Keratinocyte (primary cell): Measurements from ENCODE around the gene MAP1LC3A.

ENCODE experiments used
- CTCF ChIP-seq, 3 experiments: IDR thresholded peaks in 1 of 3; conservative IDR thresholded peaks in 1 of 3; optimal IDR thresholded peaks in 1 of 3; 2 replicates in 2 of 3; 3 replicates in 1 of 3; pipeline versions ENCODE3 to v1.5.1; 2011; ENCODE audit warnings: low read length in 3 of 3, mild to moderate bottlenecking in 3 of 3, moderate library complexity in 2 of 3, control low read depth in 1 of 3, inconsistent platforms in 1 of 3; ENCODE audit not compliant: insufficient read depth in 2 of 3; ENCODE audit errors: extremely low read depth in 1 of 3
- EZH2 ChIP-seq: IDR thresholded peaks from one replicate; pipeline ENCODE4 v1.6.1; 2012; ENCODE audit warnings: inconsistent platforms, mild to moderate bottlenecking, low read length, moderate library complexity

GRCh38 chr20:34573541-34574300, 15.2 kb downstream of the MAP1LC3A start:
- no peak for TF ChIP-seq CTCF (optimal IDR thresholded peaks at IDR 0.05 in 1 of 3, IDR thresholded peaks at IDR 0.05 in 1 of 3, conservative IDR thresholded peaks at IDR 0.05 in 1 of 3; ENCODE audit: extremely low read depth in 1 of 3, insufficient read depth in 2 of 3, low read length in 3 of 3)
- TF ChIP-seq EZH2, result no peak
